Activated naive CD4-positive, alpha-beta T cell (primary cell): ENCODE data around the gene ARHGAP24.
"Not testable (repeated sequence)": the region's sequence is repeated elsewhere in the genome, so short reads cannot be mapped to it uniquely, and the experiment has no call there.

Source experiments
- DNase-seq, 4 experiments: peaks; one replicate each; lab custom pipeline; 2025; lab: John Stamatoyannopoulos, UW

ARHGAP24 gene

GRCh38 chr4:85482010-85482738, 7.2 kb downstream of the ARHGAP24 start:
- DNase-seq = no peak

- no peak for DNase-seq
Observed at GRCh38 chr4:85486425-85487086, 11.6 kb downstream of the ARHGAP24 start.

DNA sequence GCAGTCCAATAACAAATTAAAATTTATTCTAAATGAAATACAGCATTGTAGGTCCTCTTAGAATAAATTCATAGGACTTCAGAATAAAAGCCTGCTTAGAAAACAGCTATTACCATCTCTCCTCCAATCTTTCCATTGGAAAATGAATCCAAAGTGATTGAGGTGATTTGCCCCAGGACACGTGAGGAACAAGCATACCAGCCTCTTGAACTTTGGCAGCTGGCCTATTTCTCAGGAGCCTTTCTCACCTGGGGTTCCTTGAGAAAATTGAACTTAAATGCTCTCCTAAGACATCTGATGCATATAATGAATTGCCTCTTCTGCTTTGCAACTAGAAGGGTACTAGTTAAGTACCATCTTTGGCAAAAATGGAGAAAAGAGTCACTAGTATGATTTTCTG, 13.5 kb downstream of the ARHGAP24 start:
- DNase-seq = no peak

- DNase-seq = no peak
Observed at GRCh38 chr4:85489273-85489981, 14.5 kb downstream of the ARHGAP24 start.

DNA sequence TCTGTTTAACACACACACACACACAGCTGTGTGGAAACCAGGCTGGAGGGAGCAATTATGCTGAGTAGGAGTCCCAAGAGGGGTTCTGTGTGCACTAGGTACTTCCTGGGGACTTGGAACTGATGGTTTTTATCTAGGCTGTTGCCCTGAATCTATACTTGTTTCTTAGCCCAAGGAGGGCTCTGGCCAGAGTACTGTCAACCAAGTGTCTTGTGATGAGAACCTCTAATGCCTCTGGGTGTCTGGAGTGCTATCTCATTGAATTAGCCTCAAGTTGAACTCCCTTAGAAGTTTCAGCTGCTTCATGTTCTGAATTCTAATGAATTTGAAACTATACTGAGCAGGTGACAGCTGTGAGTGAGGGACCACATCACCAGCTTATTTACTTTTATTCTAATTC, 16.6 kb downstream of the ARHGAP24 start:
- no peak for DNase-seq

GRCh38 chr4:85492336-85492735, 17.4 kb downstream of the ARHGAP24 start:
- no peak for DNase-seq

DNA sequence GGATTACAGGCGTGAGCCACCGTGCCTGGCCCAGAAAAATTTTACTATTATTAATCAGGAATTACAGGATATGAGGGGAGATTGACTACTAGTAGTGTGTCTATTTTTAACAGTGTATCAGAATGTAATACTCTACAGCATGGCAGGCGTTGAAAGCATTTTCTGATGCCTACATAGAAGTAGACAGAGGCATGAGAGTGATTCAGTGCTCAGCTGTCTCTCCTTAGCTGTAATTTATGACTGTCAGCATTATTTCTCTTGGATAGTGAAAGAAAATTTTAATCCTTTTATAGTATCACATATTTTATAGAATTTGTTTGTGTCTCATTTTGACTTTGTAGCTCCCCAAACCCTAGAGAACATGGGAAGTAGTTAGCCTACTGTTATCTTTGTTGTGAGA, 20.7 kb downstream of the ARHGAP24 start:
- DNase-seq = no peak

DNA sequence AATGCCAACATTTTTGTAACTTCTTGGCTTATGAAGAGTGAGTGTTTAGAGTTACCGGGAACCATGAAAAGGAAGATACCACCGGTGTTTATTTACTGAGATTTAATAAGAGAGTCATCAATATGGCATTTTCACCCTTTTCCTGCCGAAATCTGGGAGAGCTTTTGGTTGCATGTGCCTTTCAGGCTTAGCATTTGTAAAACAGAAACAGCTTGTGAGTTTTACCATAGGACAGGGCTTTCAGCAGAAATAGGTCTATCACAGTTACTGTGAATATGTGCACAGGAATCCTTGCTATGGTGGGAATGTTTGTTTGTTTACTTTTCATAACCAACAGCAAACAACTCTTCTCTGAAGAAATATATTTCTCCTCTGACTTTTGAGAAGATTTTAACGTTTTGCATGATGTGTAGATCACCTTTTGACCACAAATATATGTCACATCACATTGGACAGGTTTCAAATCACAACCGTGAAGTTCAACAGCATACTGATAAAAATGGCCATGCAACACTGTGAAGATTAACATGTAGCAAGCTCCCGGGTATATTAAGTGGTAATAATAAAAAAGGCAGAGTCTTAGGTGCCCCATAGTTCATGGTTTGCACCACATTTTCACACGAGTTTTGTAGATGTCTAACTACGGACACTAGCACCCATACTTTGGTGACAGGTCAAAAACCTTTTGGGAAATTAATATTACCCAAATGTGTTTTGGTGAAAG, 21.3 kb downstream of the ARHGAP24 start:
- no peak for DNase-seq

DNA sequence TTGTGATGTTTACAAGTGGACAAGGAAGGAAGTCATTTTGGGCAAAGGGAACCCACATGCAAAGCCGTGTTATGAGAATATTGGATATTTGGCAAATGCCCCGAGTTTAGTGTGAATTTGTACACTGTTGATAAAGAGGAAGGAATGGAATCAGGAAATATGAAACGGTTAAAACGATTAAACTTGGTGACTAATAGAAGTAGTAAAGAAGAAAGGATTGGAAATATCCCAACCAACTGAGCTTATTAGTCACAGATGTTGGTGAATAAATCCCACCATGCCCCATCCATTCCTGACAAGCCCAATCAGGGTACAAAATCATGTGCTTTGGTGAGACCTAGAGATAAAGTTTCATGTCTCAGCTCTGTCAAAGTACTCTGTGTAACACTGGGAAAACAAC, 22.0 kb downstream of the ARHGAP24 start:
- no peak for DNase-seq

GRCh38 chr4:85498068-85498733, 23.3 kb downstream of the ARHGAP24 start:
- DNase-seq = no peak

DNA sequence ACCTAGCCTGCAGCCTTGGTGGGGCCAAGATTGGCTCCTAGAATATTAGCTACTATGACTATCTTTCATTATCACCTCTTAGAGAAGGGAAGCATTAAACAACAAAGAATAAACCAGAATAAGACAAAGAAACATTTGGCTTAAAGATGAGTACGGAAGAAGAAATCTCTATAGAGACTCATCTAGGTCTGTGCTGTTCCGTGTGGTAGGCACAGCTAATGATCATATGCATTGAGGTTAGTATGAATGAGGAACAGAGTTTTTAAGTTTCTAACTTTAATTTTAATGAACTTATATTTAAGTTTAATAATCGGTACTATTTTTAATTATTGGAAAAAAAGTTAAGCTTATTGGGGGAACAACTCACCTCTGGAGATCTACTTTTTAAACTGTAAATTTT, 24.6 kb downstream of the ARHGAP24 start:
- DNase-seq = no peak

- no peak for DNase-seq
Observed at GRCh38 chr4:85500110-85500867, 25.3 kb downstream of the ARHGAP24 start.

DNA sequence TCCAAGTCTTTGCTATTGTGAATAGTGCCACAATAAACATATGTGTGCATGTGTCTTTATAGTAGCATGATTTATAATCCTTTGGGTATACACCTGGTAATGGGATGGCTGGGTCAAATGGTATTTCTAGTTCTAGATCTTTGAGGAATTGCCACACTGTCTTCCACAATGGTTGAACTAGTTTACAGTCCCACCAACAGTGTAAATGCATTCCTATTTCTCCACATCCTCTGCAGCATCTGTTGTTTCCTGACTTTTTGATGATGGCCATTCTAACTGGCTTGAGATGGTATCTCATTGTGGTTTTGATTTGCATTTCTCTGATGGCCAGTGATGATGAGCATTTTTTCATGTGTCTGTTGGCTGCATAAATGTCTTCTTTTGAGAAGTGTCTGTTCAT, 26.2 kb downstream of the ARHGAP24 start:
- not testable (repeated sequence) for DNase-seq

DNA sequence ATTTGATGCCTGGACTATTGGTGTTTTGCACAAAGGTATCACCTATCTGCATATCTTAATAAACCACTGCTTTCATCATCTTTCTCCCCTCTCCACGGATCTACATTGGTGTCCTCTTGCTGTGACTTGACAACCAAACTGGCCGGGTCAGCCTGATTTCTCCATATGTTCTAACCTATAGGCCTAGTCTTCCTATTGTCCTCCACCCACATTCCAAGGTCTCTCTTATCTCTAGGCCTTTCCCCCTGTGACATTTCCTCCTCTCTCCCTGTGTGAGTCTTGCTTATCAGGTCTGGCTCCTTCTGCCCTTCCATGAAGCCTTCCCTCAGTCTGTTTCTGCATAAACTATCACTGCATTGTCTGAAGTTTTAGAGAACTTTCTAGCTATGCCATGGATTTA, 33.7 kb downstream of the ARHGAP24 start:
- DNase-seq = no peak

DNA sequence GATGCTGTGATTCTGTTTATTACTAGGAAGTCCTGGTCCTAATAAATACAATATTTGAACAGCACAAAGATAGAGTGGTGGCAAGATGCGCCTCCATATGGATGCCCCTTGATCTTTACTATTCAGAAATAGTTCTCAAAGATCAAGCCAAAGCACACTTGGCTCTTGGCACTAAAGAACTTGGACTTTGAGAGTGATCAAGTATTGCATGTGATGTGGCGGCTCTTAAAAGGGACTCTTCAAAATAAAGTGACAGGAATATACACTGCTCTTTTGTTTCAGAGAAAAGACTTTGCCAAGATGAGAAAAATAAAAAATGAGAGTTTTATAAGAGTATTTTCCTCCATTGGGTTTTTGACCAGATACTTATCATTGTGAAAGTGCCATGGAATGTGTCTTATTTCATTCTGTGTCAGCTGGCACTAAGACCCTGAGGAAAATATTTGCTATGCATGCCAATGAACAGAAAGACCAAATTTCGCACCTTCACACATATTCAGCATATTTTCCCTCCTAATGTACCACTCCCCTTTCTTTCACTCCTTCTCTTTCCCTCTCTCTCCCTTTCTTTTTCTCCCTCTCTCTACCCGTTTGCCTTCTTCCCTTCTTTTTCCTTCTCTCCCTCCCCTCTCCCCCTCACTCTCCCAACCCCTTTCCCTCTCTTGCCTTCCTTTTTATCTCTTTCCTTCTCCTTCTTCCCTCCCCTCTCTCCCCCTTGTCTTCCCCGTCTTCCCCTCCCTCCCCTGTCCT, 35.1 kb downstream of the ARHGAP24 start:
- DNase-seq = no peak

DNA sequence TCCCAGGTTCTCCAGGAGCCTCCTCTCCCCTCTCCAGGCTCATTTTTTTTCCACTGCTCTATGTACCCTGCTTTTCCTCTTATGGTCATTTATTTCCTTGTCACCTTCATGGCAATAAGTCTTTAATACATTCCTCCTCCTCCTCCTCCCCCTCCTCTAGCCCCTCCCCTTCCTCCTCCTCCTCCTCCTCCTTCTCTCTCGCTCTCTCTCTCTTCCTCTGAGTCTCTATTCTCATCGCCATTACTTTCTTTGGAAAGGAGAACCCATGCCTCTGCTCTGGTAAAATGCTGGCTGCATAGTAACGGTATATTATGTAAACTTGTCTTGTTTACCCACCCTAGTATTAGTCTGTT, 35.7 kb downstream of the ARHGAP24 start:
- no peak for DNase-seq

- no peak for DNase-seq
Observed at GRCh38 chr4:85512446-85513205, 37.7 kb downstream of the ARHGAP24 start.

GRCh38 chr4:85514117-85514516, 39.2 kb downstream of the ARHGAP24 start:
- no peak for DNase-seq

DNA sequence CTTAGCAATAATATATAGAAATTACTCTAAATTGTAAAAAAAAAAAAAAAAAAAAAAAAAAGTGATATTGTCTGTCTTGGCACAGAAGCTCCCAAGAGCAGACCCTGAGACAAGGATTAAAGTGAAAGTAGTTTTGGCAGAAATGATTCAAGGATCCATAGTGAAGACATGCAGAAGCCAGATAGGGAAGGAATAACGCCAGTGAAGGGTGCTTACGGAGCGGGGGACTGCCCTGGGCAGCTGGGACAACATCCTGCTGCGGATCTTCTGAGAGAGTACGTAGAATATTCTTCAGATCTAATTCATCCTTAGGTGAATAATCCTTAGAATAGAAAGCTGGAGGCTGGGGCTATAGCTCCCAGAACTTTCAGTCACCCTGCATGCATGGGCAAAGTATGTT, 39.8 kb downstream of the ARHGAP24 start:
- DNase-seq = no peak

- DNase-seq = no peak
Observed at GRCh38 chr4:85515701-85516100, 40.8 kb downstream of the ARHGAP24 start.
